Caco-2 (cell line): ENCODE measurements around the gene TP53TG5. TPM values are rescaled to one million over a fixed set of nuclear protein-coding genes. Genes with fewer than 3 reads are reported as not detected.

Experiments used
- BruUV-seq: library from RNA; stranded (reverse); fragments of 400-500 nt; replicated peaks from 2 replicates; lab custom pipeline; 2021; lab: Mats Ljungman, UMichigan
- CTCF ChIA-PET: fragments of 300-600 bp; sonication (Branson Sonifier 250); formaldehyde crosslinking; loops from one replicate; lab custom pipeline; 2022; ENCODE audit warnings: antibody characterized with exemption; lab: Charles Lee
- POLR2A ChIA-PET: fragments of 300-600 bp; sonication (Branson Sonifier 250); formaldehyde crosslinking; loops from one replicate; lab custom pipeline; 2022; ENCODE audit warnings: antibody characterized with exemption; lab: Charles Lee
- DNase-seq, 2 experiments: peaks; one replicate each; pipeline versions ENCODE4 v3.0.0 to v3.0.0-alpha.2; 2020 to 2022
- H3K27me3 ChIP-seq: replicated peaks from 2 replicates; pipeline ENCODE4 v1.6.0; 2011; ENCODE audit warnings: low read length; ENCODE audit not compliant: control insufficient read depth, insufficient read depth
- H3K36me3 ChIP-seq: 2 replicates; pipeline ENCODE4 v1.5.1; 2011; ENCODE audit warnings: low read length; ENCODE audit not compliant: control insufficient read depth, insufficient read depth
- H3K4me1 ChIP-seq: fragments of 250-450 bp; sonication (Bioruptor Pico); 2 replicates; pipeline ENCODE4 v1.5.1; 2020; ENCODE audit warnings: mild to moderate bottlenecking
- H3K4me3 ChIP-seq: 2 replicates; pipeline ENCODE4 v1.5.1; 2011; ENCODE audit warnings: low read depth, mild to moderate bottlenecking, control low read depth, low read length
- H3K9me3 ChIP-seq: fragments of 250-450 bp; sonication (Bioruptor Pico); 2 replicates; pipeline ENCODE4 v1.5.1; 2020; ENCODE audit warnings: mild to moderate bottlenecking, moderate library complexity
- H3K27ac Mint-ChIP-seq: one replicate; pipeline ENCODE4 v1.8.0; 2022; ENCODE audit warnings: mixed read lengths; ENCODE audit not compliant: unreplicated experiment
- H3K27me3 Mint-ChIP-seq: one replicate; pipeline ENCODE4 v1.8.0; 2022; ENCODE audit warnings: mixed read lengths; ENCODE audit not compliant: insufficient read depth, unreplicated experiment
- H3K36me3 Mint-ChIP-seq: one replicate; pipeline ENCODE4 v1.8.0; 2022; ENCODE audit warnings: mild to moderate bottlenecking, mixed read lengths; ENCODE audit not compliant: insufficient read depth, unreplicated experiment
- H3K4me1 Mint-ChIP-seq: one replicate; pipeline ENCODE4 v1.8.0; 2022; ENCODE audit warnings: low read depth, mixed read lengths; ENCODE audit not compliant: unreplicated experiment
- H3K4me3 Mint-ChIP-seq: one replicate; pipeline ENCODE4 v1.8.0; 2022; ENCODE audit warnings: mild to moderate bottlenecking, moderate library complexity, mixed read lengths; ENCODE audit not compliant: unreplicated experiment
- H3K9me3 Mint-ChIP-seq: one replicate; pipeline ENCODE4 v1.8.0; 2022; ENCODE audit warnings: mixed read lengths; ENCODE audit not compliant: unreplicated experiment
- CTCF ChIP-seq, 2 experiments: fragments of 200-600 bp in 1 of 2; IDR thresholded peaks; 1 replicate in 1 of 2; 2 replicates in 1 of 2; pipeline versions ENCODE4 v1.5.1 to v1.8.0; 2011 to 2022; ENCODE audit warnings: antibody characterized with exemption in 1 of 2, control low read depth in 1 of 2, inconsistent platforms in 1 of 2, low read depth in 1 of 2, low read length in 1 of 2, mild to moderate bottlenecking in 1 of 2, moderate library complexity in 1 of 2; ENCODE audit not compliant: insufficient read depth in 1 of 2, severe bottlenecking in 1 of 2, unreplicated experiment in 1 of 2
- intact Hi-C: fragments of 100-400 bp; cut with micrococcal nuclease; formaldehyde crosslinking; loops from one replicate; pipeline ENCODE4 v1.10.0; 2022; ENCODE audit not compliant: unreplicated experiment
- total RNA-seq: library from RNA; stranded (reverse); gene quantifications from 2 replicates; pipeline ENCODE4 v1.2.3, GENCODE V29; 2022

Gene TP53TG5
- total RNA-seq, 1 experiment from 2014 or later, result not detected

- peak within 1 kb of the TSS; percentile 98 for H3K4me3 ChIP-seq
Observed at GRCh38 chr20:45407783-45408645, 29.9 kb upstream of the TP53TG5 start, which contains the start of gene DBNDD2. Gene DBNDD2, plus strand, starts transcription at chr20:45408289. Its CDS starts 179 bp downstream, at chr20:45408468.

GRCh38 chr20:45407067-45407745 lies 29.1 kb upstream of the TP53TG5 start:
- Mint-ChIP-seq H3K27me3 (no peaks in the 10 kb centered on the region), H3K4me3 (peak overlapping the region; percentile 84), H3K36me3 (peaks cover 13% of the 10 kb centered on the region), H3K4me1 (no peaks in the 10 kb centered on the region), H3K9me3 (peaks cover 9% of the 10 kb centered on the region), H3K27ac (peak overlapping the region; percentile 60)
- BruUV-seq, result TSS peak; percentile 21
- Histone ChIP-seq H3K27me3 (no peaks in the 10 kb centered on the region), H3K4me3 (peak overlapping the region; percentile 98), H3K9me3 (no peaks in the 10 kb centered on the region), H3K36me3 (peaks cover 2% of the 10 kb centered on the region; the same call in 1 of the 2 replicates), H3K4me1 (no peaks in the 10 kb centered on the region)
- no peak for TF ChIP-seq CTCF (IDR thresholded peaks at IDR 0.05; ENCODE audit: insufficient read depth in 1 of 2, low read depth in 1 of 2, low read length in 1 of 2, severe bottlenecking in 1 of 2, unreplicated experiment in 1 of 2)
- POLR2A ChIA-PET, result interaction anchor here (0.6 to 2.6 kb wide), 4 partner anchors 9 to 172 kb away, joined by 3 to 8 read pairs (median 4); partner anchors contain the start of genes PIGT, SYS1 and WFDC8
- peak in 1 of 2 experiments; percentile 44 for DNase-seq
- CTCF ChIA-PET, result interaction anchor here (0.6 to 2.1 kb wide), 10 partner anchors 8 to 527 kb away, joined by 3 to 17 read pairs (median 5); partner anchors contain the start of genes PIGT and SYS1
- intact Hi-C loops, result no loop called here

More at GRCh38 chr20:45407783-45408645, 29.9 kb upstream of the TP53TG5 start, which contains the start of gene DBNDD2:
- CTCF ChIA-PET, result interaction anchor here (0.7 to 2.1 kb wide), 6 partner anchors 10 to 107 kb away, joined by 4 to 17 read pairs (median 8); partner anchors contain the start of gene SYS1
- POLR2A ChIA-PET, result interaction anchor here (1.6 to 2.6 kb wide), 2 partner anchors 8 to 45 kb away, joined by 6 to 8 read pairs; partner anchors contain the start of genes PIGT and SYS1
- no peak for TF ChIP-seq CTCF (IDR thresholded peaks at IDR 0.05; ENCODE audit: insufficient read depth in 1 of 2, low read depth in 1 of 2, low read length in 1 of 2, severe bottlenecking in 1 of 2, unreplicated experiment in 1 of 2)
- Mint-ChIP-seq H3K4me1 (no peaks in the 10 kb centered on the region), H3K9me3 (peaks cover under 1% of the 10 kb centered on the region), H3K4me3 (peak within 1 kb of the TSS; percentile 84), H3K27me3 (no peaks in the 10 kb centered on the region), H3K36me3 (peaks cover 13% of the 10 kb centered on the region), H3K27ac (peak within 1 kb of the TSS; percentile 60)
- Histone ChIP-seq H3K9me3 (no peaks in the 10 kb centered on the region), H3K4me1 (no peaks in the 10 kb centered on the region), H3K36me3 (peaks cover 2% of the 10 kb centered on the region; the same call in 1 of the 2 replicates), H3K27me3 (no peaks in the 10 kb centered on the region)
- no peak for DNase-seq
- intact Hi-C loops, result no loop called here
- no TSS peak for BruUV-seq
